Dedifferentiated amniotic fluid mesenchymal stem cell (primary cell): ENCODE measurements around the gene ANK2.

Source experiments
- DNase-seq: peaks from one replicate; pipeline ENCODE4 v3.0.0-alpha.2; 2016; ENCODE audit errors: extremely low spot score

The ANK2 gene

GRCh38 chr4:113397114-113397701, 347.8 kb downstream of the ANK2 start:
- DNase-seq, result peak; percentile 79

GRCh38 chr4:113398441-113399143, 349.1 kb downstream of the ANK2 start:
- no peak for DNase-seq

- no peak for DNase-seq
Observed at GRCh38 chr4:113404167-113404571, 354.7 kb downstream of the ANK2 start.

- no peak for DNase-seq
Observed at GRCh38 chr4:113404841-113405240, 355.4 kb downstream of the ANK2 start.

GRCh38 chr4:113405874-113406722, 356.6 kb downstream of the ANK2 start:
- DNase-seq, result no peak

GRCh38 chr4:113406723-113407016, 357.2 kb downstream of the ANK2 start:
- no peak for DNase-seq

- no peak for DNase-seq
Observed at GRCh38 chr4:113407409-113407808, 358.0 kb downstream of the ANK2 start.

GRCh38 chr4:113409181-113409580, 359.7 kb downstream of the ANK2 start:
- no peak for DNase-seq

- no peak for DNase-seq
Observed at GRCh38 chr4:113410686-113411085, 361.2 kb downstream of the ANK2 start.

GRCh38 chr4:113411496-113411938, 362.1 kb downstream of the ANK2 start:
- peak; percentile 37 for DNase-seq

GRCh38 chr4:113419631-113420030, 370.2 kb downstream of the ANK2 start:
- no peak for DNase-seq

GRCh38 chr4:113420938-113421337, 371.5 kb downstream of the ANK2 start:
- DNase-seq, result no peak

GRCh38 chr4:113423631-113424030, 374.2 kb downstream of the ANK2 start:
- no peak for DNase-seq

- DNase-seq, result no peak
Observed at GRCh38 chr4:113433116-113433515, 383.7 kb downstream of the ANK2 start.
